Epithelial cell of proximal tubule (primary cell): ENCODE results near the gene RASA3. TPM values are rescaled to one million over a fixed set of nuclear protein-coding genes. Genes with fewer than 3 reads are reported as not detected.
"Not testable (repeated sequence)": the region's sequence is repeated elsewhere in the genome, so short reads cannot be mapped to it uniquely, and the experiment has no call there.

Experiments used
- DNase-seq: peaks from one replicate; pipeline ENCODE4 v3.0.0-alpha.2; 2011; ENCODE audit warnings: low read depth
- H3K4me3 ChIP-seq: 2 replicates; pipeline ENCODE4 v1.5.1; 2011; ENCODE audit warnings: low read depth, mild to moderate bottlenecking, low read length
- CTCF ChIP-seq: conservative IDR thresholded peaks from 2 replicates; pipeline ENCODE4 v1.5.1; 2012; ENCODE audit warnings: low read depth, mild to moderate bottlenecking, low read length
- total RNA-seq: library from RNA; depleted of rRNA; stranded (reverse); fragments of >200 nt; gene quantifications from 2 replicates; pipeline ENCODE4 v1.2.3, GENCODE V29; 2015

The RASA3 gene
- total RNA-seq, 1 donor from 2014 or later, result 25.7 TPM

DNA sequence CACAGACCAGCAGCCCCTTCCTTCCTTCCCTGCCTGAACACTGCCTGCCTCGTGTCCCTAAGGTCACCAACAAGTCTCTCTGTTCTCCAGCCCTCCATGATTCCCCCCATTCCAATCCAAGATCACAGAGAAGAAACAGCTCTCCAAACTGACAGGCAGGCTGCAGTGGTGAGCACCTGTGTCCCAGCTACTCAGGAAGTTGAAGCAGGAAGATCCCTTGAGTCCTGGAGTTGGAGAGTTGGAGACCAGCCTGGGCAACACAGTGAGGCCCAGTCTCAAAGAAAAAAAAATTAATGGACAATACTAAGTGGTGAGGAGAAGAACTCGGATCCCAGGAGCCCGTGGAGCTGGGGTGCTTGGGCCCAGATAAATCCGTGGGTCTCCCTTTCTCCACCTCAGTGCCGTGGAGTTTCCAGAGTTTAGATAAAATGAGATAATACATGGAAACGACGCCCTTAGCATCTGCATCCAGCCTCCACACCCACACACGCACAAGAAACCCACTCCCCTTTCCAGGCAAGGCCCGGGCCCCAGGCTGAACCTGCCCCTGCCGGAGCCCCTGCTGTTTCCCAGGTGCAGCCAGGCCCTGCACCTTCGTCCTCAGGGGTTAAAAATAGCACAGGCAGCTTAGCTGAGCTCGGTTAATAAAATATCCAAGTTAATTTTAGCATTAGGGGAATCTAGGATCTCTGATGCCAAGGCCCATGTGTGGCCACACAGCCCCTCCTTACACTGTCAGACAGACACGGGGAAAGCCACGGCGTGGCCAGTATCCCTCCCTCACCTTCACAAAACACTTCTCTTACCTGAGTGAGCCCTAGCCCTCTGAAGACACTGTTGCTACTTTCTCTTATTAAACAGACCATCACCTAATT is 4.7 kb downstream of the RASA3 start:
- no peak for DNase-seq
- TF ChIP-seq CTCF, result no peak
- peak overlapping the region; percentile 42 for H3K4me3 ChIP-seq

GRCh38 chr13:114126789-114127472 is 5.5 kb downstream of the RASA3 start:
- DNase-seq, result no peak
- H3K4me3 ChIP-seq, result no peak overlapping the region
- TF ChIP-seq CTCF, result no peak

DNA sequence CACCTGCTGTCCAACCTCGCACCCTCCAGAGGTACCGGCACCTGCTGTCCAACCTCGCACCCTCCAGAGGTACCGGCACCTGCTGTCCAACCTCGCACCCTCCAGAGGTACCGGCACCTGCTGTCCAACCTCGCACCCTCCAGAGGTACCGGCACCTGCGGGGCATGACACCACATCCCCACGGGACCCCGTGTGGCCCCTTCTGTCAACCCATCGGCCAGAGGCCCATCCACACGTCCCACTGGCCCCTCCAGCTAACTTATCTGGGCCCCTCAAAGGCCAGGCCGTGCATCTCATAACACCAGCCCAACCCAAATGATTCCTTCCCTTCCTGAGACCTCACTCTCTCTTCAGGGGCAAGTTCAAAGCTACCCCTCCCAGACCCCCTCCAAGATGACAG is 6.3 kb downstream of the RASA3 start:
- DNase-seq, result not testable (repeated sequence)

DNA sequence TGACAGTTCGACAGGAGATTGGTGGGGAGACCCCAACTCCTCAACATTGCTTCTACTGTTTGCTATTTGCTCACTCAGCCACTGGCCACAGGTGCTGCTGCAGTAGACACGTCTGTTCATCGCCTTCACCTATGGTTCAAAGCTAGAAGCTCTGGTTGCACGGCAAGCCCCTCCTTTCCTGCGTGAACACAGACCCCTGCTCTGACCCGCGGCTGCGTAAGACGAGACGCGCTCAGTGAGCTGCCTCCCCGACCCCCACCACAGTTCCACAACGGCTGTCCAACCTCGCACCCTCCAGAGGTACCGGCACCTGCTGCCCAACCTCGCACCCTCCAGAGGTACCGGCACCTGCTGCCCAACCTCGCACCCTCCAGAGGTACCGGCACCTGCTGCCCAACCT is 6.8 kb downstream of the RASA3 start:
- DNase-seq, result no peak
- TF ChIP-seq CTCF, result no peak
- H3K4me3 ChIP-seq, result no peak overlapping the region

More for the DNA sequence above, 6.3 kb downstream of the RASA3 start:
- H3K4me3 ChIP-seq, result not testable (repeated sequence)

DNA sequence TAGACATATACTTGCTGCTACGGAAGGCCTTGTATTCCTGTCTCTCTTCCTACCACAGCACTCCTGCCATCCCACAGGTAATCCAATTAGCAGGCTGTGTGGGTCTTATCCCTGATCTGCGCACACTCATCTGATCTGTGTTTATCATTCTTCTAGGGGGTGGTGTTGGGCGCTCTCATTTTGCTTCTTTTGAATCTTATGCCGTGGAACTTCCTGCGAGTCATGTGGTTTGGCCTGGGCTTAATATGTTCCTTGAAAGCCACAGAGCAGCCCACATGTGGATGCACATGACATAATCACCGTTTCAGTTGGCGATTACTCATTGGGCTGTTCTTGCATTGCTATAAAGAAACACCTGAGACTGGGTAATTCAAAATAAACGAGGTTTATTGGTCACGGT is 7.5 kb downstream of the RASA3 start:
- no peak overlapping the region for H3K4me3 ChIP-seq
- TF ChIP-seq CTCF, result no peak
- DNase-seq, result peak; percentile 61

DNA sequence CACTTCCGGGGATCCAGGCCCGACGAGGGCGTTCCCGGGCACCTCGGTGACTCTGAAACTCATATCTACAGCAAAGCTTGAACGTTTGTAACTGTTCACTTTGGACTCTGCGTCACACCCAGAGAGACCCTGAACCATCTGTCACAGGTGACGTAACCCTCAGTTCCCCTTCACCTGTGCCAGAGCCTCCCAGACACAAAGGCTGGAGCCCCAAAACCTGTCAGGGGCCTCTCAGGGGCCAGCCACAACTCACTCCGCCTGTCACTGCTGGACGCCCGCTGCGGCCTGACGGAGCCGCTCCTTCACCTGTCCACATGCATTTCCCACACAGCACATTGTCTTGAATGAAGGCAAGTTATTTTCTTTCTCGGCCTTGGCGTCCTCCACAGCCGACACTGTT is 8.0 kb downstream of the RASA3 start:
- TF ChIP-seq CTCF, result no peak
- DNase-seq, result no peak
- no peak overlapping the region for H3K4me3 ChIP-seq

GRCh38 chr13:114123876-114124275 is 8.5 kb downstream of the RASA3 start:
- no peak for DNase-seq
- H3K4me3 ChIP-seq, result no peak overlapping the region
- TF ChIP-seq CTCF, result no peak
